Non-pigmented ciliary epithelial cell (primary cell): Measurements from ENCODE around the gene TNFRSF25.
"Not testable (repeated sequence)": the region's sequence is repeated elsewhere in the genome, so short reads cannot be mapped to it uniquely, and the experiment has no call there.

ENCODE experiments used
- DNase-seq: peaks from one replicate; pipeline ENCODE4 v3.0.0-alpha.2; 2010; ENCODE audit warnings: low read depth

Gene TNFRSF25

DNA sequence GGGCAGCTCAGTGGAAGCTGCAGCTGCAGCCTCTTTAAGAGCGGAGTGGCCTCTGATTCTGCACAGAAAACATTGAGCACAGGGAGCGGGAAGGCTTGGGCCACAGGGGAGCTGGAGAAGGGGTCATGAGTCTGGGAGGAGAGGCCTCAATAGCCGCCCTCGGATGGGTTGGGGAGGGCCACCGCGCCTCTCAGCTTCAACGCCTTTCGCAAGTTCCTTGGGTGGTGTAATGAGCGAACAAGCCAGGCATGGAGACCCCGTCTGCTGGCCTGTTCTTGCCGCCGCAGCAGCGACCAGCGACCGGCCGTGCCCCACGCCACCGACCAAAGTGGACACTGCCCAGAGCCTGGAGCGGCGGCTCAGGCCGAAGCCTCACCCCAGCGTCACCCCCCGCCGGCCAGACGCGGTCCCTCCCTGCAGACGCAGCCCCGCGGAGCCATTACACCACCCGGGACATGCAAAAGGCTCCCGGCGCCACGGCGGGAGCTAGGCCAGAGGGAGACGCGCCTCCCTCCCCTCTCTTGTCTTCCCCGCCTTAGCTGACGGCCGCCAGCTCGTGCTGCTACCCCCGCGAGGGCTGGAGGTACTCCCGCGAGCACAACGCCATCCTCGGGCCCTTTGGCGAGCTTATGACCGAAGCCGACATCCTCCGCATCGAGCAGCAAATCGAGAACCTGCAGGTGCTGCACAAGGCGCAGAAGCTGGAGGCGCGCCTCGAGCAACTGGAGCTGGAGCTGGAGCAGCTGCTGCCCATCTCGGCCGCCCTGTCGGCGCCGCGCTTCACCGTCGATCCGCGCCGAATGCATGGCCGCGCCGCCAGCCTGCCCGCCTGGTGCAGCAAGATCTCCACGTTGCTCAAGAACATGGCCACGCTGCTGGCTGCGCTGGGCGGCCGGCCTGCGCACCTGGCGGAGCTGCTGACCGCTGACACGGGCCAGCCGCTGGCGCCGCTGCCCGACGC lies 11.8 kb downstream of the TNFRSF25 start:
- DNase-seq: not testable (repeated sequence)

DNA sequence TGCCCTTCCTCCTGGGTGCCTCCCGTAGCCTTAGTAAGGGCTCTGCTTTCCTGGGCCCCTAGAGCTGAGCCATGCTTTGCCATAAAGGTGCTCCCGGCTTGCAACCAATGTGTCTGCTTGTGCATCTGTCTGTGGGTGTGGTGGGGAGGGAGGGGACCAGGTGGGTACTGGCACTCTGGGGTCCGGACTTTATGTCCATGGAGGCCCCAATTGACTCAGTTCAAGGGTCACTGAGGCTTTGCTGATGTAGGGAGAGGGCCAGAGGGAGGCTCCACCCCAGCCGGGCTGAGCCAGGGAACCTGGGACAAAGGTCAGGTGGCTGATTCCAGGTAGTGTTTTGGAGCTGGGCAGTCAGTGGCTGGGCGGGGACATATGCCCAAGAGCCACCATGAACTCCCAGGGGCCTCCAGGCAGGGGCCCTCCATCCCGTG lies 15.0 kb downstream of the TNFRSF25 start:
- no peak for DNase-seq

DNA sequence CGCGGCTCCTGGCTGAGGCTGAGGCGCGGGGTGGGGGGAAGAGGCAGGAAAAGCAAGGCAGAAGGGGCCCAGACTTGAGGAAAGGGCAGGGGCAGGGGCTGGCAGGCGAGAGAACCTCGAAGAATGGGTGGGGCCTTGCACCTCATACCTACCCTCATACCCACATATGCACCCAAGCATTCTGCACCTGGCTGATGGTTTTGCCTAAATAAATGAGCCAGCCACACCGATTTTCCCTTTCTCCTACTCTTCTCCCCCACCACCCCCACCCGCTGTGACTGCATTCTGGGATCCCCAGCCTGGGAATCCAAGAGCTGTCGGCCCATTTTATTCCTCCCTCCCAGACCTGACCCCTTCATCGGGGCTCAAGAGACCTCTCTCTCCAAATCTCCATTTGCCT lies 15.5 kb downstream of the TNFRSF25 start:
- not testable (repeated sequence) for DNase-seq

DNA sequence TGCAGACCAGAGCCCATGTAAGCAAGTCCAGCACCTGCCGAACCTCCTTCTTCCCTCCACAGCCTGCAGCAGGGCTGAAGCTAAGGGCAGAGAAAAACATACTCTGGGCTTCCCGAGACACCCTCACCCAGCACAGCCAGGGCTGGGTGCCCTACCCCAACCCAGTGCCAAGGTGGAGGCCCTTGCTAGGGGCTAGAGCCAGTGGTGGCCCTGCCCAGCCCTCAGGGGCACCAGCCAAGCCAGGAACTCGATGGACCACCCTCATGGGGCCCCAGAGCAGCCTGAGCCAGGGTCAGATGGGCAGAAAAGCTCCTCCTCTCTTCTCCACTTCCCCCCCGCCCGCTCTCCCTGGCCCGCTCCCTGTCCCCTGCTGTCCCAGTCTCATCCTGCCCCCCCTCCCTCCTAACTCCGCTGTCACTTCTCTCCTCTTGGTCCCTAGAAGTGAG lies 15.9 kb downstream of the TNFRSF25 start:
- DNase-seq: no peak

DNA sequence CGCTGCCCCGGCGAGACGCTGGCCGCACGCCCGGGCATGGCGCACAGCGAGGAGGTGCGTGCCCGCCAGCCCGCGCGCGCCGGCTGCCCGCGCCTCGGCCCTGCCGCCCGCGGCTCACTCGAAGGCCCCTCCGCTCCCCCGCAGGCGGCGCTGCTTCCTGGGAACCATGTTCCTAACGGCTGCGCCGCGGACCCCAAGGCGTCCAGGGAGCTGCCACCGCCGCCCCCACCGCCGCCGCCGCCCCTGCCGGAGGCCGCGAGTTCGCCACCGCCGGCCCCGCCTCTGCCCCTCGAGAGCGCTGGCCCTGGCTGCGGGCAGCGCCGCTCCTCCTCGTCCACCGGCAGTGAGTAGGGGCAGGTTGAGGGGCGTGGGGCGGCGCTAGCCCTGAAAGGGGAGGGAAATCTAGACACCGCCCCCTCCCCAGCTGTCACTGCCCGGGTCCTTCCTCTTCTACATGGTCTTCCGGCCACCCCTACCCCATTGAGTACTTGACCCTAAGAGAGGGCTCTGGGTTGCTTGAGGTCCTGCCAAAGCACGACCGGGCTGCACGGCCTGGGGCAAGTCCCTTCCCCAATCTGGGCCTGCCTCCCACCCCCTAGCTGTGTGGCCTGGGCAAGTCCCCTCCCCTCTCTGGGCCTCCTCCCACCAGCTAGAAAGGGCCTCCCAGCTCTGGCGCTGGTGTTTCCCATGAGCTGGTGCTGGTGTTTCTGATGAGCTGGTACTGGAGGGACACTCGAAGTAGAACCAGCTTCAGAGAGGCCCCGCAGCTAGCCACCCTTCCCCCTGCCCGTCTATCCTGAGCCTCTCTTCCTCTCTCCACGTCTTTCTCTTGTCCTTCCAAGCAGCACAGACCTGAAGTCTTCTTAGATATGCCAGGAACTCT lies 17.0 kb downstream of the TNFRSF25 start:
- DNase-seq: no peak

DNA sequence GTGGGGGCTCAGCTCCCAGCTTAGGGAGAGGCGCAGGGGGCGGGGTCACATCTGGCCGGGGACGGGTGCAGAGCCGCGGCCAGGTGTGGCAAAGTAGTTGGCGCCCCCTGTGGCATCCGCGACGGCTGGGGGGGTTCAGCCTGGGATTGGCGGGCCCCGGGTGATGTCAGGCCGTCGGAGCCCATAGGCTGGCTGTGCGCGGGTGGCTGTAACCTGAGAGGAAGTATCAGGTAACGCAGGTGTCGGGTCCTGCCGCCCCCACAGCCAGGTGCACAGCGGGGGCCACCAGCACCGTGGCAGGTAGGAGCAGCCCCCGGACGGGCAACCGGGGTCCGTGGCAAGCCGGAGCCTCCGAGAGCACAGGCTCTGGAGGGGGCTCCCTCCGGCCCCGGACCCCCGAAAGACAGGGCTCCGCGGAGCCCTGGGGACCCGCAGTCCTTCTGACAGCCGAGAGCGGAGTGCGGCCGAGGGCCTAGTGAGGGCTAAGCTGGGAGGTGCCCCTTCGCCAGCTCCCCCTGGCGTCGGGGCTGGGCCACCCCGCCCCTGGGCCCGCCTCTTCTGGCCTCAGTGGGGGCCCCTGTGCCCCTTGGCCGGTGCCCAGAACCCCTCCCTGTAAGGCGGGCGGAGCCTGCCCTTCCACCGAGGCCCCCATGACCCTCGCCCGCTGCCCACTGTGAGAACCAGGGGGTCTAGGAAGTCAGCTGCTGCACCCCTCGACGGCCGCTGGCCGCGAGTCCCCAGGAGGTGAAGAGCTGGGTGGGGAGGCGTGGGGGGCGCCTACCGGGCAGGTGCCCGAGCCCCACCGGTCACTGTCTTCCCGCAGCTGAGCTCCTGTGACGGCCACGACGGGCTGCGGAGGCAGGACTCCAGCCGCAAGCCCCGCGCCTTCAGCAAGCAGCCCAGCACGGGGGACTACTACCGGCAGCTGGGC lies 17.9 kb downstream of the TNFRSF25 start:
- DNase-seq: no peak

DNA sequence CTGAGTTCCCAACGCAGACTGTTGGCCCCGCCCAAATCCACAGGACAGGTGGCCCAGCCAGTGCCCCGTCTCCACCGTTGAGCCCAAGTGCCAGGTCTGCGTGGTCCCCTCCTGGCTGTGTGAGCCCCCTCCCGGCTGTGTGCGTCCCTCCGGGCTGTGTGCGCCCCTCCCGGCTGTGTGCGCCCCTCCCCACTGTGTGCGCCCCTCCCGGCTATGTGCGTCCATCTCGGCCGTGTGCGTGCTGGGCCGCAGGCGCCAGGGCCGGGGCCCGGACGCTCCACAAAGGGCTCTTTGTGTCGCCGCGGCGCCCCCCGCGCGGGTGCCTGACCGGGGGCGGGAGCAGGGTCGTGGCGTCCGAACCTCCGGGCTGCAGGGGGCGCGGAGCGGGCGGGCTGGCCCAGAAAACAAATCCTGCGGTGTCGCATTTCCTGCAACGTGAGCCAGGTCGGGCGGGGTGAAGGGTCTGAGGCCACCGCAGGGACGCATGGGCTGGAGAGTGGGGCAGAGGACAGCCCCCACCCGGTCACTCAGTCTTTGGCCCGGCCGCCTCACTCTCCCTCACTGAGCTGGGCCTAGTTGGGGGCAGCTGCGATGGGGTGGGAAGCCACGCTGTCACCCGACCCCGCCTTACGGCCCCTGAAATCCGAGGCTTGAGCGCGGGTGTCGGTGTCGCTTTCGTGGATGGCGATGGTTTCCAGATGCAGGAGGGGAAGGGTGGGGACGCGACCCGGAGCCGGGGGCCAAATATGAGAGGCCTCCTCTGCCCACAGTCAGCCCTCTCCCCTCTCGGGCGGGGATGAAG lies 18.8 kb downstream of the TNFRSF25 start:
- DNase-seq: no peak

DNA sequence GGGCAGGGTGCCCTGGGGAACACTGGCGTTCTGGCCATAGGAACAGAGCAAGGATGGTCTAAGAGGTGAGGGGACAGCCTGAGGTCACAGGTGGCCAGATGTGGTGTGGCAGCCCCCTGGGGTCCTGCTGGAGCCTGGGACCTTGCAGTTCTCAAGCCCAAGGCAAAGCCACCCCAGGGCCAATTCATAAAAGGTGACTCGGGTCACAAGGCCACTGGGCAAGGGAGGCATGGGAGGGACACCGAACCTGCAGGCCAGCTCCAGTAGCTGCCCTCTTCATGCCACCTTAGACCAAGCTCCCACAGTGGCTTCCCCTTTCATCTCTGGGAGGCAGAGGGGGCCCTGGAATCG lies 19.3 kb downstream of the TNFRSF25 start:
- no peak for DNase-seq

DNA sequence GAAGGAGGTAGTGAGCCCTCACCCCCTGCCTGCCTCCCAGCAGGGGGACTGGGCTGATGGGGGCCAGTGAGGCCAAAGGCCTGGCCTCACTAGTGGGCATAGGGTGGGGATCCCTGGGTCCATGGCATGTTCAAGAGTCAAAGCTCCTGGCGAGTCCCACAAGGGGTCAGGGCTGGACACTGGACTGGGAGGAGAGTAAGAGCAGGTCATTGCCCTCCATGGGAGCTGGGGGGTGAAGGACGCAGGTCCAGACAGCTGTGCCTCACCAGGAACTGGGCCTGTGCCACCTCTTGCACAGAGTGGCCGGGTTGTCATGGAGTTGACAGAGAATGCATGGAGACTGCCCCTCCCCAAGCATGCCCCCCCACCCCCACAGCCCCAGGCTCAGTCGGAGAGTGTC lies 20.0 kb downstream of the TNFRSF25 start:
- DNase-seq: not testable (repeated sequence)

DNA sequence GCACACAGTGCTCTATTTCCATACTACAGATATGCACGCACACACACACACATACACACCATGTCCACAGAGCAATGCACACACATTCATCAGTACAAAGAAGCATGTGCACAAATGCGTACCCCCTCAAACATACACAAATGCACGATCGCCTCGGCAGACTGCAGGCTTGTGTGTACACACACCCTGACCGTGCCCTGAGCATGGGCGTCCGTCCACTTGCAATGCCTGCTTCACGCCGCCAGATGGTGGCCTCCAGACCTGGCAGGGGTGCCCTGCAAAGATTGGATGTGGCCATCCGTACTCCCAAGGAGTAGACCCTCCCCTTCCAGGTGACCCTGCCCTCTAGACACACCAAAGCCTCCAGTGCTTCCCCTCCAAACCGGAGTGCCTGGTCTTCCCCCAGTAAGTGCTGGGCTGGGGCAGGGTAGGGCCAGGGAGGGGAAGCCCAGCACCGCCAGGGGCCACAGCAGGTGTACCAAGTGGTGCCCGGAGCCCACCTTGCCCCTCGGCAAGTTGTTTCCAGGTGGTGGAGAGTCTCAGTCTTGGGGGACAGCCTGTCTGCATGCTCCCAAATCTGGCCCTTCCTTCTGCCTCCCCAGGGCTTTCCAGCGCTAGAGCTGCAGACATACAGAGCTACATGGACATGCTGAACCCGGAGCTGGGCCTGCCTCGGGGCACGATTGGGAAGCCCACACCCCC lies 20.8 kb downstream of the TNFRSF25 start:
- DNase-seq: no peak

DNA sequence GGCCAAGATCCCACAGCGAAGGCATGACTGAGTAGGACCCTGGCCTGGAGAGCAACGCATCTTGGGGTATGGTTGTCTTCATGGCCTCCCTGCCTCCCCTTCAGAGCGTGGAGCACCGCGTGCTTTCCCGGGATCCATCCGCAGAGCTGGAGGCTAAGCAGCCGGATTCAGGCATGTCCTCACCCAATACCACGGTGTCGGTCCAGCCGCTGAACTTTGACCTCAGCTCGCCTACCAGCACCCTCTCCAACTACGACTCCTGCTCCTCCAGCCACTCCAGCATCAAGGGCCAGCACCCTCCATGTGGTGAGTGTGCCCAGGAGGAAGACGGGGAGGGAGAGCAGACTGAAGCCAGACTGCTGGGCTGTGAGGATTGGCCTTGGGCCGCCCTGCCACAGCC lies 21.6 kb downstream of the TNFRSF25 start:
- no peak for DNase-seq

DNA sequence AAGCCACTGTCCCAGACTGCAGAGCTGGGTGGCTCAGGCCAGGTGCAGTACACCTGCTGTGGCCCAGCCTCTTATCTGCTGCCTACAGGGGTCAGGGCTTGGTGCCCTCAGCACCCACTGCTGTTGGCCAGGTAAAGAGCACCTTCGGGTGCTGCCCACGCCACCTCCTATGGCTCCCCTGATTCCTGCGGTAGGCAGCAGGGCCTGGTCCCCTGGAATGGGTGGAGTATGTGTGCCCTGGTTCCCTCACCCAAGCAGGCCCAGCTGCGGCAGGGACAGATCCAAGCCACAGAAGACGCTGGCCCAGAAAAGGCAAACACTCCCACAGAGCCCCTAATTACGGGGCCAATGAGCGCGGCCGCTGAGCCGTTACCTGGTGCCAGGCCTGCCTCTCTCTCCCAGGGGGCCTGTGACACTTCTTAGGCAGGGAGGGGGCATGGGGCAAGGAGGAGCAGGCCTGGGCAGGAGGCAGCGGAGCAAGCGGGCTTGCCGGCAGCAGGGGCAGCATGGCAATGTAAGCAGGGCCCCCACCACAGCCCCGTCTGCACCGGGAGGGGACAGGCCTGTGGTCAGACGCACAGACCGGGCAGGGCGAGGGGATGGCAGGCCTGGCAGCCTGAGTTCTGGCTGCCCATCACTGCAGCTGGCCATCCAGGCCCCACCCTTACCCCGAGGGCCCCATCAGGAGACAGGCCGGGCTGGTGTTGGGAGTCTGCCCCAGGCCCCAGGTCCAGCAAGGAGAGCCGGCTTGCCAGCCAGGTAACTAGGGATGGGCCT lies 22.4 kb downstream of the TNFRSF25 start:
- DNase-seq: no peak

DNA sequence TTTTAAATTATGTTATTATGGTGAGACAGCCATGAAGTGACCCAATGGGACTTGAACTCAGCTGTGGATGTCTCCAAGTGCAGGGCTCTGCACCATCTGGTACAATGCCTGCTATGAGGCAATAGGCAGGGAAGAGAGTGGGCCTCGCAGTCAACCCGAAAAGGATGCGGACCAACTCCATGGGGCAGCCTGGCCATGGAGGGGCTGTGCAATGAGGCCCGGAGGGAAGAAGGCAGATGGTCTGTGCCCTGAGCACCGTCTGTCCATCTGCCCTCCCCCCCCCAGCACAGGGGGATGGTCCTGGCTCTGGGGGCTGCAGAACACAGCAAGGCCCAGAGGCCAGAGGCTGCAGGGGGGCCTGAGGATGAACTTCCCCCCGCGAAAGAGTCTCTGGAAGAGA lies 24.4 kb downstream of the TNFRSF25 start:
- no peak for DNase-seq

DNA sequence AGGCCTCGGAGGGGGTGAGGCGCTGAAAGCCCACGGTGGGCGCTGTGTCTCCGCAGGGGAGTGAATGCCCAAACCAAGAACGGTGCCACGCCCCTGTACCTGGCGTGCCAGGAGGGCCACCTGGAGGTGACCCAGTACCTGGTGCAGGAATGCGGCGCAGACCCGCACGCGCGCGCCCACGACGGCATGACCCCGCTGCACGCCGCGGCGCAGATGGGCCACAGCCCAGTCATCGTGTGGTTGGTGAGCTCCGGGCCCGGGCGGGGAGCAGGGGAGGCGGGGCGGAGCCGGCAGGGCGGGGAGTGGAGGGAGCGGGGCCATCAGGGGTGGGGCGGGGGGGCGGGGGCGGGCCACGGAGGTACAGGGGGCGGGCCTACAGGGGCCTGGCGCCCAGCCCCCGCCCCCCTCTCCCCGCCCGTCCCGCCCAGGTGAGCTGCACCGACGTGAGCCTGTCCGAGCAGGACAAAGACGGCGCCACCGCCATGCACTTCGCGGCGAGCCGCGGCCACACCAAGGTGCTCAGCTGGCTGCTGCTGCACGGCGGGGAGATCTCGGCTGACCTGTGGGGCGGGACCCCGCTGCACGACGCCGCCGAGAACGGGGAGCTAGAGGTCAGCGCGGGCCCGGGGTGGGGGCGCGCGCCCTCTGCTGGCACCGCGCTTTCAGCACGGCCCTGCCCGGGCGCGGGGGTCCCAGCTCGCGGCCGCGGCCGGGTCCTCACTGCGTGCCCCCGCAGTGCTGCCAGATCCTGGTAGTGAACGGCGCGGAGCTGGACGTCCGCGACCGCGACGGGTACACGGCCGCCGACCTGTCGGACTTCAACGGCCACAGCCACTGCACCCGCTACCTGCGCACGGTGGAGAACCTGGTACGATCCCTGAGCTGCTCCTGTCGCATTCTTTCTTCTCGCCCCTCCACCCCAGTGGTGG lies 25.5 kb downstream of the TNFRSF25 start:
- no peak for DNase-seq

DNA sequence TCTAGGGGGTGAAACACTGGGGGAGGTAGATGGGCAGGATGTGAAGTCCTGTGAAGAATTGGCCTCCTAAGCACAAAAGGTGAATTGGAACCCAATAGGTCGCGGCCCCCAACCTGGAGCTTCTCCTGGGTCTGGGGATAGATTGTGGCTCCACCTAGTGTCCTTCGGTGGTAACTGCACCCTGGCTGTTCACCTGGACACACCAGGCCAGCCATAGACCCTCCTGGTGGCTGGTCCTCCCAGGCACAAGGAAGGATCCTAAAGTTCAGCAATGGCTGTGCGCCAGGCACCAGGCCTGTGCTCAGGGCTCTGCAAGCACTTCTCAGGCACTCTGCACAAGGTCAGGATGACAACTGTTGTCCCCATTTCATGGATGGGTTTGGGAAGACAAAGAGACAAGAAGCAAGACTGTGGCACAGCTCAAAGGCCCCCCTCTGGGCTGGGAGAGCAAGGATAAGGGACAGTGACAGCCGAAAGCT lies 27.9 kb downstream of the TNFRSF25 start:
- DNase-seq: no peak

DNA sequence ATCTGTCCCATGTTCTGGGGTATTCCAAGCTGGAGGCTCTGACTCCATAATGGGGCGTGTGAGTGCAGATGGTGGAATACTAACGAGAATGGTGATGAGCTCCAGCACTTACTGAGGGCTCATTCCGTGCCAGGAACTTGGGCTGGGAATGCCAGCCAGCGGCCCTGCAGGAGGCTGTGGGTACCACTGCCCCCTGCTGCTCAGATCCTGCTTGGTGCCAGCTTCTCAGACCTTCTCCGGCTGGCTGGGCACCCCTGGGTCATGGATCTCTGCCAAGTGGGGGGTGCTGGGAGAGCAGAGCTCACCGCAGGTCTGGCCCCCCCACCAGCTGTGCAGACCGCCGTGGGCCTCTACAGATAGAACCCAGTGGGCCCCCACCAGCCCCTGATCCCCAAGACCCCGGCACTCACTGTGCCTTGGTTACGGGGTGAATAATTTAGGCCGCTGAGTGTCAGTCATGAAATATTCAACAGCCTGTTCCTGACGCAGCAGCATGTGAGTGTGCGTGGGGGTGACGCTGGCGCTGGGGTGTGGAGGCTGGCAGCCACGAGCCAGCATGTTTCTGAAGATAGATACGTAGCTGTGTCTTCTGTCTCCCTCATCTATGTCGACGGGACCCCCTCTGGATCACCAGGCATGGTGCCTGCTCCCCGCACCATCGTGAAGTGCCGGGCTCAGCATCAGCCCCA lies 28.8 kb downstream of the TNFRSF25 start:
- not testable (repeated sequence) for DNase-seq

DNA sequence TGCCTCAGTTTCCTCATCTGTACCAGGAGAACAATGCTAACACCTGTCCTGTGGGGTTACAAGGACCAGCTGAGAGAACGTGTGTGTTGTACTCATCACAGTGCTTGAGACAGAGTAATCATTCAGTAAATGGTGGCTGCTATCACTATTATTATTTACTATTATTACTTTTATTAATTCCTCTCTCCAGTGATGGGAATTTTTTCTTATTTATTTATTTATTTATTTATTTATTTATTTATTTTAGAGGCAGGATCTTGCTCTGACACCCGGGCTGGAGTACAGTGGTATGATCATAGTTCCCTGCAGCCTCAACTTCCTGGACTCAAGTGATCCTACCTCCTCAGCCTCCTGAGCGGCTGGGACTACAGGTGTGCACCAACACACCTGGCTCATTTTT lies 29.7 kb downstream of the TNFRSF25 start:
- DNase-seq: not testable (repeated sequence)

DNA sequence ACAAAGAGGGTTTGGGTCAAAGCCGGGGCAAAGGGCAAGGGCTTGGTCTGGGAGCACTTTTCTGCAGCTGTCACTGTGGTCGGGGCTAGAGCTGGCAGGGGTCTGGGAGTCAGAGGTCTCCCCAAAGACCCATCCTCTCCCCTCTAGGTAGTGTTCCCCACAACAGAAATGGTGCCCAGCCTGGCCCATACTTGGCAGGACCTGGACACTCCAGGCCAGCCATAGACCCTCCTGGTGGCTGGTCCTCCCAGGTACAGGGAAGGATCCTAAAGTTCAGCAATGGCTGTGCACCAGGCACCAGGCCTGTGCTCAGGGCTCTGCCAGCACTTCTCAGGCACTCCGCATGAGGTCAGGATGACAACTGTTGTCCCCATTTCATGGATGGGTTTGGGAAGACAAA lies 30.4 kb downstream of the TNFRSF25 start:
- DNase-seq: no peak
